H9 (cell line): ENCODE results near the gene FYCO1. TPM values are rescaled to one million over a fixed set of nuclear protein-coding genes. Genes with fewer than 3 reads are reported as not detected.

ENCODE experiments used
- DNase-seq: peaks from one replicate; pipeline ENCODE4 v3.0.0-alpha.2; 2017
- H2AFZ ChIP-seq: one replicate; pipeline ENCODE4 v1.6.1; 2013; ENCODE audit warnings: mild to moderate bottlenecking, low read length, control low read depth, moderate library complexity
- H2AK5ac ChIP-seq: 2 replicates; pipeline ENCODE4 v1.6.1; 2013; ENCODE audit warnings: low read length, control low read depth, mixed read lengths; ENCODE audit not compliant: insufficient read length
- H2BK120ac ChIP-seq: one replicate; pipeline ENCODE4 v1.6.1; 2013; ENCODE audit warnings: low read depth, mild to moderate bottlenecking, low read length, control low read depth, inconsistent platforms; ENCODE audit not compliant: poor library complexity, severe bottlenecking
- H2BK12ac ChIP-seq: 2 replicates; pipeline ENCODE4 v1.6.1; 2013; ENCODE audit warnings: low read length, control low read depth, mixed read lengths, low read depth; ENCODE audit not compliant: insufficient read length
- H2BK15ac ChIP-seq: 2 replicates; pipeline ENCODE4 v1.6.1; 2013; ENCODE audit warnings: low read depth, low read length, control low read depth
- H2BK20ac ChIP-seq: one replicate; pipeline ENCODE4 v1.6.1; 2013; ENCODE audit warnings: low read depth, mild to moderate bottlenecking, low read length, control low read depth, inconsistent platforms; ENCODE audit not compliant: poor library complexity, severe bottlenecking
- H2BK5ac ChIP-seq: 2 replicates; pipeline ENCODE4 v1.6.1; 2013; ENCODE audit warnings: low read length, control low read depth, mixed read lengths; ENCODE audit not compliant: insufficient read length
- H3K14ac ChIP-seq: 2 replicates; pipeline ENCODE4 v1.6.1; 2013; ENCODE audit warnings: low read length, control low read depth; ENCODE audit not compliant: insufficient read depth
- H3K18ac ChIP-seq: 2 replicates; pipeline ENCODE4 v1.6.1; 2013; ENCODE audit warnings: low read depth, mild to moderate bottlenecking, mixed read lengths, low read length, control low read depth; ENCODE audit not compliant: insufficient read length
- H3K23ac ChIP-seq: 2 replicates; pipeline ENCODE4 v1.6.1; 2013; ENCODE audit warnings: low read length, control low read depth, mixed read lengths, low read depth; ENCODE audit not compliant: insufficient read length
- H3K23me2 ChIP-seq: 2 replicates; pipeline ENCODE4 v1.6.1; 2013; ENCODE audit warnings: low read depth, mild to moderate bottlenecking, mixed read lengths, low read length, control low read depth; ENCODE audit not compliant: insufficient read length, poor library complexity, severe bottlenecking
- H3K27ac ChIP-seq: 2 replicates; pipeline ENCODE4 v1.5.1; 2013; ENCODE audit warnings: low read length, control low read depth, mixed read lengths, low read depth; ENCODE audit not compliant: insufficient read length
- H3K27me3 ChIP-seq: 2 replicates; pipeline ENCODE4 v1.6.1; 2013; ENCODE audit warnings: low read length, control low read depth, inconsistent platforms; ENCODE audit not compliant: insufficient read depth
- H3K4ac ChIP-seq: 2 replicates; pipeline ENCODE4 v1.6.1; 2013; ENCODE audit warnings: low read depth, mild to moderate bottlenecking, control low read depth, inconsistent platforms, low read length, moderate library complexity
- H3K4me1 ChIP-seq: 2 replicates; pipeline ENCODE4 v1.6.1; 2013; ENCODE audit warnings: low read length, control low read depth, inconsistent platforms; ENCODE audit not compliant: insufficient read depth
- H3K4me2 ChIP-seq: 2 replicates; pipeline ENCODE4 v1.6.1; 2013; ENCODE audit warnings: low read length, control low read depth, mixed read lengths; ENCODE audit not compliant: insufficient read length, insufficient read depth
- H3K56ac ChIP-seq: 2 replicates; pipeline ENCODE4 v1.6.1; 2013; ENCODE audit warnings: low read depth, mild to moderate bottlenecking, mixed read lengths, low read length, control low read depth; ENCODE audit not compliant: insufficient read length
- H3K79me1 ChIP-seq: 2 replicates; pipeline ENCODE4 v1.6.1; 2013; ENCODE audit warnings: low read depth, mild to moderate bottlenecking, moderate library complexity, low read length, control low read depth, inconsistent platforms; ENCODE audit not compliant: insufficient read depth, poor library complexity, severe bottlenecking
- H3K79me2 ChIP-seq: 2 replicates; pipeline ENCODE4 v1.6.1; 2013; ENCODE audit warnings: low read length, control low read depth, inconsistent platforms; ENCODE audit not compliant: insufficient read depth
- H3K9ac ChIP-seq: 2 replicates; pipeline ENCODE4 v1.6.1; 2013; ENCODE audit warnings: low read length, control low read depth, mixed read lengths; ENCODE audit not compliant: insufficient read length; ENCODE audit errors: extremely low read depth
- H3K9me3 ChIP-seq: one replicate; pipeline ENCODE4 v1.6.1; 2013; ENCODE audit warnings: low read depth, low read length, inconsistent platforms; ENCODE audit not compliant: control insufficient read depth
- H3T11ph ChIP-seq: one replicate; pipeline ENCODE4 v1.6.1; 2013; ENCODE audit warnings: mild to moderate bottlenecking, low read length, control low read depth, inconsistent platforms
- H4K20me1 ChIP-seq: one replicate; pipeline ENCODE4 v1.6.1; 2013; ENCODE audit not compliant: control insufficient read depth, insufficient read length, insufficient read depth
- H4K5ac ChIP-seq: 2 replicates; pipeline ENCODE4 v1.6.1; 2013; ENCODE audit warnings: low read depth, mild to moderate bottlenecking, mixed read lengths, low read length, control low read depth; ENCODE audit not compliant: insufficient read length
- H4K8ac ChIP-seq: replicated peaks from 2 replicates; pipeline ENCODE4 v1.6.1; 2013; ENCODE audit warnings: low read length, control low read depth, mixed read lengths, low read depth; ENCODE audit not compliant: insufficient read length
- H4K91ac ChIP-seq: 2 replicates; pipeline ENCODE4 v1.6.1; 2013; ENCODE audit warnings: low read depth, mild to moderate bottlenecking, moderate library complexity, mixed read lengths, low read length, control low read depth; ENCODE audit not compliant: insufficient read length
- H3K27ac Mint-ChIP-seq, 3 experiments: 2 replicates in 2 of 3; 3 replicates in 1 of 3; pipeline ENCODE4 v1.8.0; 2020 to 2021; ENCODE audit warnings: mixed read lengths in 3 of 3, mild to moderate bottlenecking in 1 of 3, moderate library complexity in 1 of 3
- H3K27me3 Mint-ChIP-seq: 2 replicates; pipeline ENCODE4 v1.8.0; 2021; ENCODE audit warnings: low read depth, mild to moderate bottlenecking, moderate library complexity, mixed read lengths
- H3K36me3 Mint-ChIP-seq, 3 experiments: 2 replicates in 2 of 3; 3 replicates in 1 of 3; pipeline ENCODE4 v1.8.0; 2020 to 2021; ENCODE audit warnings: low read depth in 3 of 3, mixed read lengths in 3 of 3; ENCODE audit not compliant: insufficient read depth in 1 of 3
- H3K4me1 Mint-ChIP-seq, 2 experiments: 2 replicates each; pipeline ENCODE4 v1.8.0; 2020; ENCODE audit warnings: mixed read lengths in 2 of 2
- H3K4me3 Mint-ChIP-seq, 2 experiments: 2 replicates in 1 of 2; 3 replicates in 1 of 2; pipeline ENCODE4 v1.8.0; 2020 to 2021; ENCODE audit warnings: mild to moderate bottlenecking in 2 of 2, mixed read lengths in 2 of 2, moderate library complexity in 1 of 2
- H3K9me3 Mint-ChIP-seq, 2 experiments: 2 replicates in 1 of 2; 3 replicates in 1 of 2; pipeline ENCODE4 v1.8.0; 2020; ENCODE audit warnings: mild to moderate bottlenecking in 2 of 2, mixed read lengths in 2 of 2, moderate library complexity in 1 of 2
- CTCF ChIP-seq: fragments of 200-600 bp; sonication (generic); conservative IDR thresholded peaks from 3 replicates; pipeline ENCODE4 v1.8.0; 2021; ENCODE audit warnings: antibody characterized with exemption, mild to moderate bottlenecking
- WGBS: extraction: QIAGEN DNeasy Blood & Tissue Kit; methylation state at CpG from one replicate; pipeline ENCODE4 v1.1.7; 2013; ENCODE audit warnings: missing lambda C conversion rate, low lambda C conversion rate, mixed read lengths; ENCODE audit not compliant: insufficient read length; ENCODE audit errors: extremely low coverage; 5-methylcytosine and 5-hydroxymethylcytosine counted together
- total RNA-seq: library from RNA; stranded (reverse); gene quantifications from 2 replicates; pipeline ENCODE4 v1.2.1, GENCODE V29; 2021

The FYCO1 gene
- total RNA-seq, 1 experiment from 2014 or later: 10.4 TPM

- no peak overlapping the region; a peak in 1 of 5 replicates for H3K4me3 Mint-ChIP-seq
- WGBS: no CpG with 5 or more reads among the region's 1 CpG
- H3K9me3 Mint-ChIP-seq: peaks cover 15 to 17% of the 10 kb centered on the region in 2 experiments
These were observed 34.4 kb upstream of the FYCO1 start for GRCh38 chr3:46029953-46030543.

More at GRCh38 chr3:46029953-46030543, 34.4 kb upstream of the FYCO1 start:
- no peak overlapping the region for H3K27ac Mint-ChIP-seq
- Histone ChIP-seq H2AK5ac (no peak overlapping the region), H2BK12ac (no peak overlapping the region), H3K4me1 (no peaks in the 10 kb centered on the region), H2BK20ac (no peak overlapping the region), H3K9ac (no peak overlapping the region), H2AFZ (no peak overlapping the region), H4K20me1 (no peaks in the 10 kb centered on the region), H3K79me2 (no peaks in the 10 kb centered on the region), H4K91ac (no peak overlapping the region), H3T11ph (no peak overlapping the region), H3K27ac (no peak overlapping the region), H3K27me3 (no peaks in the 10 kb centered on the region), H3K9me3 (peaks cover 8% of the 10 kb centered on the region), H3K56ac (no peak overlapping the region), H4K5ac (no peak overlapping the region), H3K18ac (no peak overlapping the region), H3K4ac (no peak overlapping the region), H4K8ac (no peak overlapping the region), H3K79me1 (no peaks in the 10 kb centered on the region), H3K4me2 (no peak overlapping the region), H3K23ac (no peak overlapping the region), H3K23me2 (no peaks in the 10 kb centered on the region), H2BK5ac (no peak overlapping the region), H3K14ac (no peak overlapping the region), H2BK120ac (no peak overlapping the region), H2BK15ac (no peak overlapping the region)
- H3K36me3 Mint-ChIP-seq: peaks cover 0 to 8% (median 6%) of the 10 kb centered on the region in 3 experiments; a peak in 4 of 7 replicates
- TF ChIP-seq CTCF: no peak
- DNase-seq: no peak
- H3K4me1 Mint-ChIP-seq: no peaks in the 10 kb centered on the region
- H3K27me3 Mint-ChIP-seq: no peaks in the 10 kb centered on the region
